ENCODE results near the gene FALEC.

Gene FALEC

DNA sequence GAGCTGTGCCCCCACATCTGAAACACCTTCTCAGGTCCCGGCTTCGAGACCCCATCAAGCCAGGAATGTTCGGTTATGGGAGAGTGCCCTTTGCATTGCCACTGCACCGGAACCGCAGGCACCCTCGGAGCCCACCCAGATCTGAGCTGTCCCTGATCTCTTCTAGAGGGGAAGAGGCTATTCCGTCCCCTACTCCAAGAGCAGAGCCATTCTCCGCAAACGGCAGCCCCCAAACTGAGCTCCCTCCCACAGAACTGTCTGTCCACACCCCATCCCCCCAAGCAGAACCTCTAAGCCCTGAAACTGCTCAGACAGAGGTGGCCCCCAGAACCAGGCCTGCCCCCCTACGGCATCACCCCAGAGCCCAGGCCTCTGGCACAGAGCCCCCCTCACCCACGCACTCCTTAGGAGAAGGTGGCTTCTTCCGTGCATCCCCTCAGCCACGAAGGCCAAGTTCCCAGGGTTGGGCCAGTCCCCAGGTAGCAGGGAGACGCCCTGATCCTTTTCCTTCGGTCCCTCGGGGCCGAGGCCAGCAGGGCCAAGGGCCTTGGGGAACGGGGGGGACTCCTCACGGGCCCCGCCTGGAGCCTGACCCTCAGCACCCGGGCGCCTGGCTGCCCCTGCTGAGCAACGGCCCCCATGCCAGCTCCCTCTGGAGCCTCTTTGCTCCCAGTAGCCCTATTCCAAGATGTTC, 38.0 kb downstream of the FALEC start:
- DNase-seq (ENCODE audit: low read depth): no peak
- TF ChIP-seq, protein P1, sequence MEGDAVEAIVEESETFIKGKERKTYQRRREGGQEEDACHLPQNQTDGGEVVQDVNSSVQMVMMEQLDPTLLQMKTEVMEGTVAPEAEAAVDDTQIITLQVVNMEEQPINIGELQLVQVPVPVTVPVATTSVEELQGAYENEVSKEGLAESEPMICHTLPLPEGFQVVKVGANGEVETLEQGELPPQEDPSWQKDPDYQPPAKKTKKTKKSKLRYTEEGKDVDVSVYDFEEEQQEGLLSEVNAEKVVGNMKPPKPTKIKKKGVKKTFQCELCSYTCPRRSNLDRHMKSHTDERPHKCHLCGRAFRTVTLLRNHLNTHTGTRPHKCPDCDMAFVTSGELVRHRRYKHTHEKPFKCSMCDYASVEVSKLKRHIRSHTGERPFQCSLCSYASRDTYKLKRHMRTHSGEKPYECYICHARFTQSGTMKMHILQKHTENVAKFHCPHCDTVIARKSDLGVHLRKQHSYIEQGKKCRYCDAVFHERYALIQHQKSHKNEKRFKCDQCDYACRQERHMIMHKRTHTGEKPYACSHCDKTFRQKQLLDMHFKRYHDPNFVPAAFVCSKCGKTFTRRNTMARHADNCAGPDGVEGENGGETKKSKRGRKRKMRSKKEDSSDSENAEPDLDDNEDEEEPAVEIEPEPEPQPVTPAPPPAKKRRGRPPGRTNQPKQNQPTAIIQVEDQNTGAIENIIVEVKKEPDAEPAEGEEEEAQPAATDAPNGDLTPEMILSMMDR (IDR thresholded peaks at IDR 0.05; ENCODE audit: control insufficient read depth, extremely low read depth, insufficient read depth): no peak
- no peak overlapping the region for H3K4me3 ChIP-seq (ENCODE audit: low read depth, low read length)

DNA sequence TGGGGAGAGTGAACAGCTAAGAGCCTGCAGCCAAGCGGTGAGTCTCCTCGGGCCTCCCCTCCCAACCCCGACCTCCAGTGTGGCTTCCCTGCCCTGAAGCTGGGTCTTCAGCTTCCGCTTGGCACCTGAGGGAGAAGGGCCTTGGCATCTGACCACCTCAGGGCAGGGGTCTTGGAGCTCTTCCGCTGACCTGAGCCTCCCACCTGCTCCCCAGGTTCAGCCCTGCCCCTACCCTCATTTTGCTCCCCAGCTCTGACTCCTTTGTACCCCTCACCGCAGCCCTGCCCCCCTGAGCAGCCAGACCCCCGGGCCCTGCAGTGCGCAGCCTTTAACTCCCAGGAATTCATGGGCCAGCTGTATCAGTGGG, 38.5 kb downstream of the FALEC start:
- TF ChIP-seq, protein P1 (IDR thresholded peaks at IDR 0.05; ENCODE audit: control insufficient read depth, extremely low read depth, insufficient read depth): no peak
- no peak overlapping the region for H3K4me3 ChIP-seq (ENCODE audit: low read depth, low read length)
- no peak for DNase-seq (ENCODE audit: low read depth)

DNA sequence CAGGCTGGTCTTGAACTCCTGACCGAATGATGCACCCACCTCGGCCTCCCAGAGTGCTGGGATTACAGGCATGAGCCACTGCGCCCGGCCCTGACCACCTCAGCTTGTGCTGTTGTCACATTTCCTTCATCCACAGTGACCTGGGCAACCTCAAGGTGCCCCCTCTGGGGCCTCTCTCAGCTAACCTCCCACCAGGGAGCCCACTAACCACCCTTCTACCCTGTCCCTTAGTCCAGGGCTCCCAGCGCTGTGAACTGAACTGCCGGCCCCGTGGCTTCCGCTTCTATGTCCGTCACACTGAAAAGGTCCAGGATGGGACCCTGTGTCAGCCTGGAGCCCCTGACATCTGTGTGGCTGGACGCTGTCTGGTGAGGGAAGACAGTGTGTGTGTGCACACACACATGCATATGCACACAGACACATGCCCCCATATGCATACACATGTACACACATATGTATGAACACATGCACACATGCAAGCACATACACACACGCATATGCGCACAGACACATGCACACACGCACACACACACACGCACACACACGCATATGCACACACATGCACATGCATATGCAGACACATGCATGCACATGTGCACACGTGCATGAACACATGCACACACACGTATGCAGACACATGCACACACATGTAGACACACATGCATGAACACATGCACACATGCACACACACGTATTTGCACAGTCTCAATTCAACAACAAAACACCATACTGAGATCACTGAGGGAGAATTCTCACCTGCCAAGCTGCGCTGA, 39.8 kb downstream of the FALEC start:
- TF ChIP-seq, protein P1 (IDR thresholded peaks at IDR 0.05; ENCODE audit: control insufficient read depth, extremely low read depth, insufficient read depth): no peak
- no peak for DNase-seq (ENCODE audit: low read depth)
- H3K4me3 ChIP-seq (ENCODE audit: low read depth, low read length): no peak overlapping the region

DNA sequence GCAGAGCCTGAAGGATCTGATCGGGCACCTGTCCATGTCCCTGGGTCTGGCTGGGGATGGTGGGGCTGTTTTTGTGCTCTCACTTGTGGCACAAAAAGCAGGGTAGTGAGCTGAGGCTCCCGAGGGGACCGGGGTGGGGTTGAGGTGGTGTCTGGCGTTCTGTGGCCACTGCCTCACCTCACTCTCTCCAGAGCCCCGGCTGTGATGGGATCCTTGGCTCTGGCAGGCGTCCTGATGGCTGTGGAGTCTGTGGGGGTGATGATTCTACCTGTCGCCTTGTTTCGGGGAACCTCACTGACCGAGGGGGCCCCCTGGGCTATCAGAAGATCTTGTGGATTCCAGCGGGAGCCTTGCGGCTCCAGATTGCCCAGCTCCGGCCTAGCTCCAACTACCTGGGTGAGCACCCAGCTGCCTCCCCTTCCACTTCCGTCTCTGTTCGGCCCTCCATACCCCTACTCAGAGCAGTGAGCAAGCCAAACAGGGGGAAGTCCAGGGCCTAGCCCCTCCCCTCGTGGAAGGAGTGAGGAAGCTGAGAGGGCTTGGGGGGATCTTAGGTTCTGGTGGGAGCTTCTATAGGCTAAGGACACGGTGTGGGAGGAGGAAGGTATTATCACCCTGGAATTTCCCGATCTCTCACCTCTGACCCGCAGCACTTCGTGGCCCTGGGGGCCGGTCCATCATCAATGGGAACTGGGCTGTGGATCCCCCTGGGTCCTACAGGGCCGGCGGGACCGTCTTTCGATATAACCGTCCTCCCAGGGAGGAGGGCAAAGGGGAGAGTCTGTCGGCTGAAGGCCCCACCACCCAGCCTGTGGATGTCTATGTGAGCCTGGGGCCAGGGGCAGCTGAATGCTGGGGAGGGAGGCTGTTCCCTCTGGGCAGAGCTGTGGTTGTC, 40.7 kb downstream of the FALEC start:
- TF ChIP-seq, protein P1 (IDR thresholded peaks at IDR 0.05; ENCODE audit: control insufficient read depth, extremely low read depth, insufficient read depth): no peak
- no peak overlapping the region for H3K4me3 ChIP-seq (ENCODE audit: low read depth, low read length)
- no peak for DNase-seq (ENCODE audit: low read depth)

DNA sequence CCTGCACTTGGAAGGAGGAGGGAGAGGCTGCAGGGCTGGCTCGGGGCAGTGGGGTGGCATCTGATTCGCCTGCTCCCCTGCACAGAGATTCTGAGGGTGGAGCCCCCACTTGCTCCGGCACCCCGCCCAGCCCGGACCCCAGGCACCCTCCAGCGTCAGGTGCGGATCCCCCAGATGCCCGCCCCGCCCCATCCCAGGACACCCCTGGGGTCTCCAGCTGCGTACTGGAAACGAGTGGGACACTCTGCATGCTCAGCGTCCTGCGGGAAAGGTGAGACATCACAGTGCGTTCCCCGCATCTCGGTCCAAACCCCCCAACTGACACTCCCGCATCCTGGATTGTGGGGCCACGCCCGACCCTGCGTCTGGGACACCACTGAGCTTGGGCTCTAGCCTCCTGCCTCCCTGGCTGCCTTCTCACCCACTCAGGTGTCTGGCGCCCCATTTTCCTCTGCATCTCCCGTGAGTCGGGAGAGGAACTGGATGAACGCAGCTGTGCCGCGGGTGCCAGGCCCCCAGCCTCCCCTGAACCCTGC, 41.6 kb downstream of the FALEC start:
- DNase-seq (ENCODE audit: low read depth): no peak
- no peak overlapping the region for H3K4me3 ChIP-seq (ENCODE audit: low read depth, low read length)
- TF ChIP-seq, protein P1 (IDR thresholded peaks at IDR 0.05; ENCODE audit: control insufficient read depth, extremely low read depth, insufficient read depth): no peak

DNA sequence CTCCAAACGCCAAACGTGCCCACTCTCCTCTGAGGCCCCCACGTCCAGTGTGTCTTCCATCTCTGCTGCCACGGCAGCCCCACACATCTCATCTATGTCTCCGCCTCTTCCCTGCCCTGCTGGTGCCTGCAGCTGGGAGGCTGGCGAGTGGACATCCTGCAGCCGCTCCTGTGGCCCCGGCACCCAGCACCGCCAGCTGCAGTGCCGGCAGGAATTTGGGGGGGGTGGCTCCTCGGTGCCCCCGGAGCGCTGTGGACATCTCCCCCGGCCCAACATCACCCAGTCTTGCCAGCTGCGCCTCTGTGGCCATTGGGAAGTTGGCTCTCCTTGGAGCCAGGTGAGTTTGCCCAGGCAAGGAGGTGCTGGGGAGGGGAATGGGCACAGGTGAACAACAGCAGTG, 42.3 kb downstream of the FALEC start:
- no peak for DNase-seq (ENCODE audit: low read depth)
- H3K4me3 ChIP-seq (ENCODE audit: low read depth, low read length): no peak overlapping the region
- TF ChIP-seq, protein P1 (IDR thresholded peaks at IDR 0.05; ENCODE audit: control insufficient read depth, extremely low read depth, insufficient read depth): no peak

Measured in LNCaP clone FGC (cell line).